ENCODE measurements around the gene NINJ2.

- TF ChIP-seq POLR2AphosphoS5 (IDR thresholded peaks at IDR 0.05), result no peak
- no peak for TF ChIP-seq POLR2A (IDR thresholded peaks at IDR 0.05)
- no peak for TF ChIP-seq CTCF (IDR thresholded peaks at IDR 0.05)
Measured at GRCh38 chr12:625998-626397, 37.2 kb downstream of the NINJ2 start.

All from sigmoid colon (tissue), 4 donors.